Trophoblast cell (in vitro differentiated cells and primary cell): ENCODE results near the gene PLXNA2.

Experiments used
- DNase-seq, 2 donors: peaks; one replicate each; pipeline ENCODE4 v3.0.0-alpha.2; 2016
- H2AFZ ChIP-seq: 2 replicates; pipeline ENCODE4 v1.6.1; 2013; ENCODE audit warnings: low read length, moderate library complexity, mild to moderate bottlenecking; ENCODE audit not compliant: insufficient read depth, poor library complexity
- H2AK5ac ChIP-seq: 2 replicates; pipeline ENCODE4 v1.6.1; 2013; ENCODE audit warnings: mild to moderate bottlenecking, low read length
- H2BK120ac ChIP-seq: 2 replicates; pipeline ENCODE4 v1.6.1; 2013; ENCODE audit warnings: low read length, mild to moderate bottlenecking, moderate library complexity; ENCODE audit not compliant: insufficient read depth, poor library complexity
- H2BK12ac ChIP-seq: 2 replicates; pipeline ENCODE4 v1.6.1; 2013; ENCODE audit warnings: mild to moderate bottlenecking, low read length, moderate library complexity
- H2BK5ac ChIP-seq: 2 replicates; pipeline ENCODE4 v1.6.1; 2013; ENCODE audit warnings: low read length, low read depth, moderate library complexity, mild to moderate bottlenecking; ENCODE audit not compliant: poor library complexity
- H3K14ac ChIP-seq: 2 replicates; pipeline ENCODE4 v1.6.1; 2013; ENCODE audit warnings: mild to moderate bottlenecking, low read length
- H3K18ac ChIP-seq: 2 replicates; pipeline ENCODE4 v1.6.1; 2013; ENCODE audit warnings: mild to moderate bottlenecking, low read length
- H3K23ac ChIP-seq: 2 replicates; pipeline ENCODE4 v1.6.1; 2013; ENCODE audit warnings: low read length
- H3K27ac ChIP-seq: 2 replicates; pipeline ENCODE4 v1.5.1; 2013; ENCODE audit warnings: low read depth, mild to moderate bottlenecking, inconsistent platforms, low read length, moderate library complexity
- H3K27me3 ChIP-seq: 2 replicates; pipeline ENCODE4 v1.6.1; 2013; ENCODE audit warnings: inconsistent platforms, mild to moderate bottlenecking, low read length, moderate library complexity; ENCODE audit not compliant: insufficient read depth
- H3K36me3 ChIP-seq, 2 experiments: 1 replicate in 1 of 2; 2 replicates in 1 of 2; pipeline ENCODE4 v1.6.1; 2013; ENCODE audit warnings: low read length in 2 of 2, mild to moderate bottlenecking in 2 of 2, moderate library complexity in 1 of 2; ENCODE audit not compliant: insufficient read depth in 2 of 2, control insufficient read depth in 1 of 2
- H3K4ac ChIP-seq: 2 replicates; pipeline ENCODE4 v1.6.1; 2013; ENCODE audit warnings: low read depth, mild to moderate bottlenecking, low read length, moderate library complexity
- H3K4me1 ChIP-seq, 2 experiments: 1 replicate in 1 of 2; 2 replicates in 1 of 2; pipeline ENCODE4 v1.6.1; 2013; ENCODE audit warnings: low read length in 2 of 2, mild to moderate bottlenecking in 2 of 2, moderate library complexity in 1 of 2; ENCODE audit not compliant: insufficient read depth in 2 of 2, control insufficient read depth in 1 of 2
- H3K4me2 ChIP-seq: 2 replicates; pipeline ENCODE4 v1.6.1; 2013; ENCODE audit warnings: inconsistent platforms, mild to moderate bottlenecking, low read length, moderate library complexity
- H3K4me3 ChIP-seq: 2 replicates; pipeline ENCODE4 v1.5.1; 2013; ENCODE audit warnings: mild to moderate bottlenecking, low read depth, low read length, inconsistent platforms
- H3K79me1 ChIP-seq: one replicate; pipeline ENCODE4 v1.6.1; 2013; ENCODE audit warnings: low read length
- H3K79me2 ChIP-seq: 2 replicates; pipeline ENCODE4 v1.6.1; 2013; ENCODE audit warnings: low read length, mild to moderate bottlenecking; ENCODE audit not compliant: control insufficient read depth, insufficient read depth, poor library complexity
- H3K9ac ChIP-seq: 2 replicates; pipeline ENCODE4 v1.6.1; 2013; ENCODE audit warnings: mild to moderate bottlenecking, low read length
- H3K9me3 ChIP-seq: 2 replicates; pipeline ENCODE4 v1.6.1; 2013; ENCODE audit warnings: low read depth, mild to moderate bottlenecking, control low read depth, inconsistent platforms, low read length; ENCODE audit not compliant: insufficient read depth
- H4K12ac ChIP-seq: 2 replicates; pipeline ENCODE4 v1.6.1; 2013; ENCODE audit warnings: low read depth, mild to moderate bottlenecking, low read length, moderate library complexity
- H4K8ac ChIP-seq: 2 replicates; pipeline ENCODE4 v1.6.1; 2013; ENCODE audit warnings: low read depth, mild to moderate bottlenecking, low read length, moderate library complexity
- H4K91ac ChIP-seq: one replicate; pipeline ENCODE4 v1.6.1; 2013; ENCODE audit warnings: low read depth, mild to moderate bottlenecking, low read length, moderate library complexity
- WGBS: extraction: QIAGEN DNeasy Blood & Tissue Kit; methylation state at CpG from one replicate; pipeline ENCODE4 v1.1.7; 2013; ENCODE audit warnings: missing lambda C conversion rate; ENCODE audit not compliant: insufficient read length, insufficient coverage; ENCODE audit errors: extremely low coverage; 5-methylcytosine and 5-hydroxymethylcytosine counted together

PLXNA2 gene

GRCh38 chr1:208243527-208243966, 637 bp downstream of the PLXNA2 start:
- Histone ChIP-seq H3K4me2 (peak overlapping the region; percentile 72), H2AFZ (no peak overlapping the region), H3K4ac (peak overlapping the region; percentile 97), H3K4me3 (peak overlapping the region; percentile 82), H4K91ac (peak overlapping the region; percentile 70), H3K27ac (peak overlapping the region; percentile 82), H3K4me1 (peaks cover 22 to 41% of the 10 kb centered on the region in 2 experiments), H3K9ac (peak overlapping the region; percentile 96), H3K36me3 (peaks cover 4 to 8% of the 10 kb centered on the region in 2 experiments), H3K79me2 (peaks cover 25% of the 10 kb centered on the region), H4K8ac (peak overlapping the region; percentile 71), H2BK12ac (peak overlapping the region; percentile 37), H3K79me1 (peaks cover 20% of the 10 kb centered on the region), H3K9me3 (no peaks in the 10 kb centered on the region), H2BK5ac (peak overlapping the region; percentile 85), H3K18ac (peak overlapping the region; percentile 91), H2AK5ac (no peak overlapping the region), H3K23ac (no peak overlapping the region), H4K12ac (no peak overlapping the region), H2BK120ac (peak overlapping the region; percentile 77), H3K27me3 (no peaks in the 10 kb centered on the region), H3K14ac (peak overlapping the region; percentile 87)
- DNase-seq: peak in 1 of 2 donors; percentile 43
- WGBS: no CpG with 5 or more reads among the region's 54 CpGs

GRCh38 chr1:208242941-208243526, 1.1 kb downstream of the PLXNA2 start:
- Histone ChIP-seq H3K27me3 (no peaks in the 10 kb centered on the region), H4K12ac (no peak overlapping the region)

GRCh38 chr1:208242146-208242545, 2.0 kb downstream of the PLXNA2 start:
- Histone ChIP-seq H3K4me3 (peak overlapping the region; percentile 82), H3K14ac (no peak overlapping the region), H2BK5ac (no peak overlapping the region), H3K4me1 (peaks cover 22 to 48% of the 10 kb centered on the region in 2 experiments), H2AK5ac (no peak overlapping the region), H2BK12ac (no peak overlapping the region), H2BK120ac (no peak overlapping the region), H2AFZ (no peak overlapping the region), H3K4ac (peak overlapping the region; percentile 97), H3K4me2 (peak overlapping the region; percentile 72), H3K9ac (no peak overlapping the region), H3K9me3 (no peaks in the 10 kb centered on the region), H3K27ac (no peak overlapping the region), H3K23ac (no peak overlapping the region), H4K91ac (no peak overlapping the region), H3K79me1 (peaks cover 20% of the 10 kb centered on the region), H4K8ac (no peak overlapping the region), H4K12ac (no peak overlapping the region), H3K36me3 (peaks cover 4 to 8% of the 10 kb centered on the region in 2 experiments), H3K27me3 (no peaks in the 10 kb centered on the region), H3K79me2 (peaks cover 25% of the 10 kb centered on the region), H3K18ac (peak overlapping the region; percentile 10)
- WGBS: no CpG with 5 or more reads among the region's 3 CpGs
- DNase-seq: no peak

More at GRCh38 chr1:208242941-208243526, 1.1 kb downstream of the PLXNA2 start:
- Histone ChIP-seq H3K79me2 (peaks cover 25% of the 10 kb centered on the region), H3K9ac (peak overlapping the region; percentile 96), H2BK12ac (peak overlapping the region; percentile 73), H3K4me3 (peak overlapping the region; percentile 82), H3K23ac (no peak overlapping the region), H3K79me1 (peaks cover 20% of the 10 kb centered on the region), H2BK5ac (peak overlapping the region; percentile 85), H3K4me1 (peaks cover 22 to 41% of the 10 kb centered on the region in 2 experiments), H3K18ac (peak overlapping the region; percentile 91), H3K4me2 (peak overlapping the region; percentile 72), H2AFZ (peak overlapping the region; percentile 10), H2BK120ac (peak overlapping the region; percentile 77), H3K27ac (peak overlapping the region; percentile 82), H3K14ac (peak overlapping the region; percentile 87), H4K91ac (peak overlapping the region; percentile 70), H3K36me3 (peaks cover 4 to 8% of the 10 kb centered on the region in 2 experiments), H2AK5ac (no peak overlapping the region), H4K8ac (peak overlapping the region; percentile 43), H3K9me3 (no peaks in the 10 kb centered on the region), H3K4ac (peak overlapping the region; percentile 97)
- no CpG with 5 or more reads among the region's 54 CpGs for WGBS
- peak in 1 of 2 donors; percentile 49 for DNase-seq

- no peak overlapping the region for H3K23ac ChIP-seq
- no peak overlapping the region for H3K27ac ChIP-seq
- no peak overlapping the region for H3K18ac ChIP-seq
- no peak overlapping the region for H4K8ac ChIP-seq
- H3K4me2 ChIP-seq: peak overlapping the region; percentile 72
- peaks cover 22% of the 10 kb centered on the region for H3K79me1 ChIP-seq
- H3K4ac ChIP-seq: peak overlapping the region; percentile 25
- H3K9ac ChIP-seq: no peak overlapping the region
- peaks cover 25 to 52% of the 10 kb centered on the region in 2 experiments for H3K4me1 ChIP-seq
- H3K36me3 ChIP-seq: peaks cover 4 to 8% of the 10 kb centered on the region in 2 experiments
- no peak overlapping the region for H2AFZ ChIP-seq
- no peak overlapping the region for H3K14ac ChIP-seq
- DNase-seq: no peak
- no peak overlapping the region for H2BK120ac ChIP-seq
- H2BK12ac ChIP-seq: no peak overlapping the region
- no peak overlapping the region for H4K12ac ChIP-seq
- H2AK5ac ChIP-seq: no peak overlapping the region
- no peak overlapping the region for H4K91ac ChIP-seq
- H2BK5ac ChIP-seq: no peak overlapping the region
- H3K9me3 ChIP-seq: no peaks in the 10 kb centered on the region
- no peak overlapping the region for H3K4me3 ChIP-seq
- no CpG with 5 or more reads among the region's 5 CpGs for WGBS
- peaks cover 26% of the 10 kb centered on the region for H3K79me2 ChIP-seq
- H3K27me3 ChIP-seq: no peaks in the 10 kb centered on the region
Observed at GRCh38 chr1:208241512-208241911, 2.7 kb downstream of the PLXNA2 start.
